HG03521 (cell line): ENCODE measurements around the gene CDH4.

Experiments
- ATAC-seq: cut with Tn5 transposase; IDR thresholded peaks from one replicate; pipeline ENCODE4 v1.9.1; 2021; ENCODE audit warnings: mild to moderate bottlenecking, moderate library complexity; ENCODE audit not compliant: unreplicated experiment

Gene CDH4

DNA sequence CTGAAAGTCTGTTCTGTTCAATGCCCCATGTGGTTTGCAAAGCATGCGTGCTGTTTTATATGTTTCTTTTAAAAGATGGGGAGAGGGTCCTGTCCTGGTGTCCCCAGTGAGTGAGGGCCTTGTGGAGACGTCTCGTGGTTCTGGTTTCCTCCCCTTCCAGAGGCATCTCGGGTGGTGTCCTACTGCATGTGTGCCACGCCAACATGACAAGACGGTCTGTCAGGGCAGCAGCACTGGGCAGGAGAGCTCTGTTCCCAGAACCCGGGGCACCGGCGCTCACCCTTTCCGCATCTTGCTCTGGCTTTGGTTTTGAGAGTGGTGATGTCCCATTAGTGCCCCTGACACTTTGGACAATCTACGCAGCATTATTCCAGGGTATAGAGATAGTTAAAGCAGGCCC lies 275.6 kb downstream of the CDH4 start:
- ATAC-seq: no peak

DNA sequence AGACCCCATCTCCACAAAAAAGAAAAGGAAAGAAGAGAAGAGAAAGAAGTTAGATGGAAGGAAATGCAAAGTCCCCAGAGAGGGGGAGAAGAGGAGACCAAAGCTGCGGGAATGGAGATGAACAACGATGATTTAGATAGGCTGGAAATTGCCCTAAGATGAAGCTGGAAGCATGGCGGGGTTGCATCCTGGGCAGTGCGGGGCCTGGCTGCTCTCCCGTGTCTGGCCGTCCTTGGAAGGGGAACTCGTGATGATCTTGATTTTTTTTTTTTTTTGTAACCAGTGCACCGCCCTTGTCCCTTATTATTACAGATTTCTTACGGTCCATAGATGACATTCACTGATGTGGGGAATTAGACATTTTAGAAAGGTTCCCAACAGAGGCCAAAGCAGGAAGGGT lies 276.5 kb downstream of the CDH4 start:
- no peak for ATAC-seq

DNA sequence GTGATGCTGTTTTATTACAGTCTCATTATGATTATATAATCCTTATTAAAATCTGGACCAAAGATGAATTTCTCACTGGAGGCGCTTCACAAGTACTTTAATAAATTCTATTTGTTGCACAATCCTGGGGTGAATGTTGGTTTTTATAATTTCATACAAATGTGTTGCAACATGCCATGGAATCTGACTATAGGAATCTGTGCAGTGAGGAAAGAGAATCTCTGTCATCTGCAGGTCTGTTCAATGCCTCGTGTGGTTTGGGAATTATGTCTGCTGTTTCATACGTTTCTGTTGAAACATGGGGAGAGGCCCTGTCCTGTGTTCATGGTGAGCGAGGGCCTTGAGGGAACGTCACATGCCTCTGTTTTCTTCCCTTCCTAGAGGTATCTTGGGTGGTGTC lies 277.3 kb downstream of the CDH4 start:
- no peak for ATAC-seq

DNA sequence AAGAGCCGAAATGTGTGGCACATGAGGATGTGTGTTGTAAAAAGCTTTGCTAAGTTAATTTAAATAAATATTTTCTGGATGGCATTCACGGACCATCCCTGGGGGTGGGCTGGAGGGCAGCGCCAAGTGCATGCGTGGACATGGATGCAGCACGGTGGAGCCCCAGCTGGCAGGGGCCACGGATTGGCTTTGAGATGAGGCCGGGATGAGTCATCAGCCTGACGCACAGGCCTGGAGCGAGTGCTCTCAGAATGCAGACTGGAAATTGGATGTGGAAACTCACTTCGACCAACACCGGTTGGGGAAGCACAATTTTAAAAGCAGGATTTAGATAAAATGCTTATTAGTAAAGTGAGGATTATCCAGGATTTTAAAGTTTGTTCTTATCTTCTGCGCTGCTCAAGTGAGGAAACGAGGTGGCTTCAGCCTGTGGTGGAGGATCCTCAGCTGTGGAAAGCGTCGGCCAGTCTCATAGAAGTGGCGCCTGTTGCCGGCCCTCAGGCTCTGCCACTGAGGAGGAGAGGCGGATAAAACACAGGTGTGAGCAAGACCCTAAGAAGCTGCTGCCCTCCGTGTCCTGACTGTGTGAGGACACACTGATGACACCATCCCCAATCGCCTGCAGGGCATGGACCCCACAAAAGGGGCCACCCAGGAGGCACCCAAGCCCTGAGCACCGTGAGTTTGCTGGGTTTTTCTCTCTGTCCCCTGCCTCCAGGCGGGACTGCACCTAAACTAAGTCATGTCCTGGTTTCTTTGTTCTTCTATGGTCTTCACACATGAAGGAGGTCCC lies 279.7 kb downstream of the CDH4 start:
- no peak for ATAC-seq

DNA sequence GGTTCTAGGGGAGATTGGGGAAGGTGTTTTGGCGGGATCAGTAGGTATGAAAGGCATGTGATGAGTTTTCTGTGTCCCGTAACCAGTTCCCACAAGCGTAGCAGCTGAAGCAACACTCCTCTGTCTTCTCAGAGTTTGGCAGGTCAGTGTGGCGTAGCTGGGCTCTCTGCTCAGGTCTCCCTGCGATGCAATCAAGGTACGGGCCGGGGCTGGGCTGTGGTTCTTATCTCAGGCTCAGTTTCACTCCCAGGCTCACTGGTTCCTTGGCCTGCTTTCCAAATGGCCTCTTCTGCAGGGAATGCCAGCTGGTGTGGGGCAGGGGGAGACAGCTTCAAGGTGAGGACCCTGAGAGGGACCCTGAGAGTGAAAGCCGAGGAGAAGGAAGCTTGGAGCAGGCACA lies 280.7 kb downstream of the CDH4 start:
- no peak for ATAC-seq

DNA sequence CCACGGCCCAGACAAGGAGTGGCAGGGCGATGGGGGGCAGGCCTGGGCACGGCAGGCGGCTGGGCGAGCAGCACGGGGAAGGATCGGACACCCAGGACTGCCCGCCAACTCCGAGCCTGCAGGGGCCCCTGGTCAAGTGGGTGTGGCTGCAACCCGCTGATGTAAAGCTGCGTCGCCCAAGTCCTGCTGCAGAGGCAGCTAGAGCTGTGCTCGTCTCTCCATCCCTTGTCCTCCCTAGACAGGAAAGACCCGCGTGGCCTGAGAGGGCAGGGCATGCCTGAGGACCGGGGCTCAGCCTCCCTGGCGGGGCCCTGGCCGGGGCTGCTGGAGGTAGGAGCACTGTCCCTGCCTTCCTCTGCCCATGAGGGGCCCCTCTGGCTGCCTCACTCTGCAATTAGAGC lies 281.2 kb downstream of the CDH4 start:
- no peak for ATAC-seq

DNA sequence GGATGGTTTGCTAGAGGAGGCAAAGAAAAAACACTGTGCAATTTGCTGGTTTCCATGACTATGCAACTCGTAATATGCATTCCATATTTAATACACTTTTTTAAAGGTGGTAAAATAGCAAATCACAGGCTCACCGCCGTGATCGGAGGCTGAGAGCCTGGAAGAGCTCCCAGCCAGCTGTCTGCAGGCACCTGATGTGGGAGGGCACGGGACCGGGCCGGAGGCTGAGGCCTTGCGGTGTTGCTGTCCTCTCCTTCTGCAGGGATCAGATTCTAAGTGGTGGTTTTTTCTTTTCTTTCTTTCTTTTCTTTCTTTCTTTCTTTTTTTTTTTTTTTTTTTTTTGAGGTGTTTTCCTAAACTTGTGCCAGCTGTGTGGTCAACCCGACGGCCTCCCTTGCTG lies 282.3 kb downstream of the CDH4 start:
- ATAC-seq: no peak

DNA sequence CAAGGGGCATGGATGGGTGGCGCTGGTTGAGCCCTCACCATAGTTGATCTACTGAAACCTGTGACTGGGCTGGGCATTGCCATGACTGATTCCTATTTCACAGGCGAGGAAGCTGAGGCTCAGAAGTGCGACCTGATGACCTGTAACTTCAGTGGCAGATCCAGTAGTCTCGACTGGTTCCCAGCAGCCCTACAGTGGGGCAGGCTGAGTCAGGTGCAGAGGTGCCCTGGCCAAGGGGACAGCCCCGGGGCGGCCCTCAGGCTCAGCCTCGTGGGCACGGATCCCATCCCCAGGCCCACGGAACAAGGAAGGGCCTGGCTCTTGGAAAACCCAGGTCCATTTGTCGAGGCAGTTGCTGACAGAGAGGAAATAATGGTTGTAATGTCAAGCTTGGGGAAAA lies 283.0 kb downstream of the CDH4 start:
- no peak for ATAC-seq

DNA sequence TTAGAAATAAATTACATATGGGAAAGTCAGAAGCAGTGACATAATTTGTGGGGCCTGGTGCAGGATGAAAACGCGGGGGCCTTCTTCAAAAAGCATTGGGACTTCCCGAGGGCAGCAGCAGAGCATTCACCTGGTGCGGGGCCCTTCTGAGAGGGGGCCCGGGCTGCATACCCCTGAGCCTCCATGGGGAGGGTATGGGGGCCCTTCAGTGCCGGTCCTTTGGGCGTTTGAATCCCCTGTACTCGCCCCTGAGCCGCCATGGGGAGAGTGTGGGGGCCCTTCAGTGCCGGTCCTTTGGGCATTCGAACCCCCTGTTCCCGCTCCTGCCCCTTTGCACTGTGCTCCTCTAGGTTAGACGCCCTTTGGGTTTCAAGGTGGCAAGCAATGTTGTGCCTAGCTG lies 283.5 kb downstream of the CDH4 start:
- no peak for ATAC-seq

DNA sequence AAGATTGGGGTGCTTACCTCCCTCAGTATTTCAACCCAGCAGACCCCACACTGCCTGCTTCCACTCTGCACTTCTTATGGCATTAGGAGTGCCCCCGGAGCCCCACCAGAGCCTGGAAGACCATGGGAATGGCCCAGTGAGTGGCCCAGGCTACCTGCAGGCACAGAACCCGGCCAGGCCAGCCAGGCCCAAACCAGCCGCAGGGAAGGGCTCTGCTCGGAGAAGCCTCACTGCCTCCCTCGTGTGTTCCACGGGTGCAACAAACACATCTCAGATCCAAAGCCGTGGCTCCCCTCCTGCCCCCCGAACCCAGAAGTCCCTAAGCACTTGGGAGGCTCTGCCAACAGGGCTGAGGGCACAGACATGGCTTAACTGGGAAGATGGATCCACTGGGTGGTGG lies 283.9 kb downstream of the CDH4 start:
- ATAC-seq: no peak

DNA sequence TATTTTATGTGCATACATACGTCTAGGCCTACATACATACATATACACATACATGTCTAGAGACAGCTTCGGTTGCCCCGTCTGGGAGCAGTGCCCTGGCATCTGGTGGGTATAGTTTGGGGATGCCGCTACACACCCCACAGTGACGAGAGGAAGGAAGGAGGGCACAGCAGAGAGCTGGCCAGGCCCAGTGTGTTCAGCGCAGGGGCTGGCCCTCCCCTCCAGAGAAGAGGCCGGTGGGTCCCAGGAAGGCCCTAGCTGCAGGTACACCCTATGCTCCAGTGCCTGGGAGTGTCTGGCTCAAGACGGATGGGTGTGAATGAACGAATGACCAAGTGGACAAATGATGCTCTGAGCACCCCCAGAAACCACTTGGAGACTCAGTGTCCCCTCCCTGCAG lies 284.6 kb downstream of the CDH4 start:
- no peak for ATAC-seq

DNA sequence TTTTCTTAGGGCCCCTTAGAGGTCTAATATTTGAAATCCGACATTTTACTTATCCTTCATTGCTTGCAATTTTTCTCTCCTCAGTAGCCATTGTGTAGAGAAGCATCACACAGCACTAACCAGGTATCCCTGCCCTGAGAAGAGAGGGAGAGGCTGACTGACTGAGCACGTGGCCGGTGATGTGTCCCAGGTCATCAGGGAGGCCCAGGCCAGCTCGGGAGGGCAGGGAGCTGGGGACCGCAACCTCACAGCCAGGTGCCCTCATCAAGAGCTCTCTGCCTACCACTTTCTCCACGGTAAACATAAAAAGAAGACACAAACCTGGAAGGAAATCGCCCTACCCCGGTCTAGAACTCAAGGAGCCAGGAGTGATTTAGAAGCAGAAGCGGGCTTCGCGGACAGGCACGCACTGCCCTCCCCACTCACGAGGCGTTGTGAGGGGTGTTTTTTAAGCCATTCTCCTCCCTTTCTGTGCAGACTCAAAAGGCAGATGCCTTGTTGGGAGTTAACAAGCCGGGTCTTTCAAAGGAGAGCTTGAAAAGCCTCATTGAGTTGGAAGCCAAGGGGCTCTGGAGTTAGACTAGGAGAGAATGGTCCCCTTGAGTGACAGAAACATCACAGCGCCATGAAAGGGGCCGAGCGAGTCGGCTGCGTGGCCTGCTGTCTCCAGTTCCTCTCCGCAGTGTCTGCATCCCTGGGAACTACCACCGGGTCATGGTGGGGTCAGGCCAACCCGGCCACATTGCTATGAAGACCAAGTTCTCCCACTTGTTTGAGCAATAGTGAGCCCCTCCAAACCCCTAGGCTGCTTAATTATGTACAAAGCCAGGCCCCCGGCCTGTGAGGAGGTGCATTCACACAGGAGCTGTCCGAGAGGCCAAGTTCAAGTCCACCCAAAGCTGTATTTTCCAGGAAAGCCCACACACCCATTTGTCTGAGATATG lies 285.4 kb downstream of the CDH4 start:
- ATAC-seq: no peak

DNA sequence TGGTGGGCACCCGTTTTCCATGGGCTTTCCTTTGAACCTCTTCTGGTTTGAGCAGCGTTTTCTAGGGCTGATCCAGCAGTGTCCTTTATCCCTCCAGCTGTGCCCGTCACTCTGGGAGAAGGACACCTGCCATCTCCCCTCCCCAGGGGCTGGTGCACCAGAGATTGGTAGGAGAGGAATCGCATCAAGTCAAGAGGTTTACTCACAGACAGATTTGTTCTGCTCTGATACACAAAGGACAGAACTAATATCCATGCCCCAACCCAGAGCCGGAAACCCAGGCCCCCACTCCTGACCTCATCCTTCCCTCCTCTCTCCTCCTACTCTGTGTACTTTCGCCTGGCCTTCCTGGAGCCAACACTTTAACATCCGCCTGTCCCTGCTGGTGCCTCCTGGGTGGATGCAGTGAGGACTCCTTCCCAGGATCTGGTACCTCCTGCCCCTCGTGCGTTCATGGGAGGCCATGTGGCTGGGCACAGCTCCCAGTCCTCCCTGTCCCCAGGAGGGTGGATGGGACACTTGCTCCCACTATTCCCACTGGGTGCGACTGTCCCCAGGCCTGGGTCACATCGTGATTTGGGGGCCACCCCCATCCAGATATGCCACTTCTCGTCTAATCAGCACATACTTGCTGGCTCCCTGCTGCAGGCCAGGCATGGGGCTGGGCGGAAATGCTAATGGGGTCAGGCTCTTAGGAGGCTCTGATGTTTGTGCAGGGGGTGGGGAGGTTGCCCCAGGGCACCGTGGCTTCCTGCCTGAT lies 286.3 kb downstream of the CDH4 start:
- ATAC-seq: no peak

DNA sequence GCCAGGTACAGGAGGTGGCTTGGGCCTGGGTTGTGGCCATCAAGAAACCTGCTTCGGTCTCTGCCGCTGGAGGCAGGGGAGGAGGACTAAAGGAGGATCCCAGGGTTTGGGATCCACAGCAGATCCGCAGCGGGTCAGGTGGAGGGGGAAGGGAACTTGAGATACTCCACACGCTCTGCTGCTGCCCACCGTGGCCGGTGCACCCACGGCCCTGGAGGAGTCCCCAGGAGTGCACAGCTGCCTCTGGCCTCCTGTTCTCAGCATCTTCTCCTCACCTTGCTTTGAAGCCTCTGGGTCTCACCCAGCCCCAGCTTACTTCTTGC lies 286.8 kb downstream of the CDH4 start:
- ATAC-seq: no peak

DNA sequence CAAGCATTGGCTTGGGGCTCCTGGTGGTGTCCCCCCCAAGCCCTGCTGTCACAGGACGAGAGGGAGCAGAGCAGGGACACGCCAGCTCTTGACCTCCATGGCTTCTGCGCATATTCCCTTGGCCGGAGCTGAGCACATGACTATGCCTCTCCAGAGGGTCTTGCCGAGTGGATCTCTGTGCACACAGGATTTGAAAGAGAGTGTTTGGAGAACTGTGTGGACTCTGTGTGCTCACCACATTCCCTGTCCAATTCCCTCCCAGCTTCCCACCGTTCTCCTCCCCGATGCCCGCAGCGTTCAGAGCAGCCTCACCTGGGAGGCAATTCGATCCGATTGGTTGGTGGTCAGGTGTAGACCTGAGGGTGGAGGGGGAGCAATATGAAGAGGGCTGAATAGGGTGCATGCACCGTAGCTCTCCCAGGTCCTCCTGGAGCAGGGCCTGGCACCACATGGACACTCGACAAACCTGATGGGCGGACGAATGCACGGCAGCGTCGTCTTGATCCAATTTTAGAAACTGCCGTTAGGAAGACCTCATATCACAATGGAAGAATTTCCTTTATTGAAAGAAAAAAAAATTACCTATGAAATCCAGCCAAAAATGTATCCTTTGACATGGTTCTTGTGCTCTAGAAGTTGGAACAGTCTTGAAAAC lies 287.8 kb downstream of the CDH4 start:
- no peak for ATAC-seq

DNA sequence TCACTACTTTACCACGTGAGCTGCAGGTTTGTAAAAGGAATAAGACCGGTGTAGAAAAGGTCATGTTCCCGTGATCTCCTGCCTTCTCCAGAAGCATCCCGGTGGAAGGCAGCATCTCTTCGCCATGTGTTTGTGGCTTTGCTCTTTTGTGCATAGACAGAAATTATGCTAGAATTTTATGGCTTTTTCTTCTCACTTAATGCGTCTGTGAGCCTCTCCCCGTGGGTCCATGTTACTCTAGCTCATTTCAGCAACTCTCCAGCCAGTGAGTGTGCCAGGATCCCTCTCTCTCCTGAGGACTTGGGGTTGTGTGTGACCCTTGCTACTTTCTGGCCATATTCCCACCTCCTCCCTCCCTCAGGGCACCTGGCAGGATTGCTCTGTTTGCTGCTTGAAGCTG lies 289.5 kb downstream of the CDH4 start:
- no peak for ATAC-seq

DNA sequence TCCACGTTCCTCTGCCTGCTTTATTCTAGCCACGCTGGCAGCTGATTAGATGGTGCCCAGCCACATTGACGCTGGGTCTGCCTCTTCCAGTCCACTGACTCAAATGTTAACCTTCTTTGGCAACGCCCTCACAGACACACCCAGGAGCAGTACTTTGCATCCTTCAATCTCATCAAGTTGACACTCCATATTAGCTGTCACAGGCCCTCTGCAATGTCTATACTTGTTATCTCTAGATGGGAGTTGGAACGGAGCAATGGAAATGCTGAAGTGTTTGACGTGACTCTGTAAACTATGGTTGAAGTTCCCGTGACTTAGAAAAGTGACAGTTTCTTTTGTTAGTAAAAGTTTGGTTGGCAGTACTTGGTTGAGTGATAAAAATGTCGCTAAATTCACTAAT lies 291.0 kb downstream of the CDH4 start:
- ATAC-seq: no peak

DNA sequence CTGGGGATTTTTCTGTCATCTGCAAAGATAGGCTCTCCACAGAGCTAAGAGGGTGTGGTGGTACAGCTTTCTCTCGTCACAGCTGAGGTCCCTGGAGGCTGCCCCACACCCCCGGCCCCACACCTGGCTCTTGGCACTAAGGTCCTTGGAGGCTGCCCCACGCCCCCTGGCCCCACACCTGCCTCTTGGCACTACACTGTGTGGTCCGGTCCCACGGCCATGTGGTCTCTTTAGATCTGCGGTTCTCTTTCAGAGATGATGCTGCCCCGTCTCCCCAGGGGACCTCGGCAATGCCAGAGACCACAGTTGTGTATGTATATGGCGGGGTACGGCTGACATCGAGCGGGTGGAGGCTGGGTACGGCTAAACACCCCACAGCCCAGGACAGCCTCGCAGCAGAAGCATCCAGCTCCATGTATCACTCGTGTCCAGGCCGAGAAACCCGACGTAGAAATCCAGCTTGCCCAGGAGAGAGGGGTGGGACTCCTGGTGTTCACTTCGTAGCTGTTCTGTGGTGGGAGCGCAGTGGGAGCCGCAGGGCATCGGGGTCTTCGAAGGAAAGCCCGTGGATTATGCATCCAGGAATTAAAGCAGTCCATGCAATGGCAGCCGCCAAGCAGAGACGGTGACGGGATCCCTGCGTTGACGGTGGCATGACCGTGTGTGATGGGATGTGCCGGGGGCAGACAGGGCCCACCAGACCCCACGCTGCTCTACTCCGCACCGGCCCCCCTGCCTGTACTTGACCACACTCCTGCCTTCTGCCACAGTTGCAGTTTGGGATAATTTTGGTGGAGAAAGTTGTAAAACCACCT lies 292.1 kb downstream of the CDH4 start:
- ATAC-seq: no peak

DNA sequence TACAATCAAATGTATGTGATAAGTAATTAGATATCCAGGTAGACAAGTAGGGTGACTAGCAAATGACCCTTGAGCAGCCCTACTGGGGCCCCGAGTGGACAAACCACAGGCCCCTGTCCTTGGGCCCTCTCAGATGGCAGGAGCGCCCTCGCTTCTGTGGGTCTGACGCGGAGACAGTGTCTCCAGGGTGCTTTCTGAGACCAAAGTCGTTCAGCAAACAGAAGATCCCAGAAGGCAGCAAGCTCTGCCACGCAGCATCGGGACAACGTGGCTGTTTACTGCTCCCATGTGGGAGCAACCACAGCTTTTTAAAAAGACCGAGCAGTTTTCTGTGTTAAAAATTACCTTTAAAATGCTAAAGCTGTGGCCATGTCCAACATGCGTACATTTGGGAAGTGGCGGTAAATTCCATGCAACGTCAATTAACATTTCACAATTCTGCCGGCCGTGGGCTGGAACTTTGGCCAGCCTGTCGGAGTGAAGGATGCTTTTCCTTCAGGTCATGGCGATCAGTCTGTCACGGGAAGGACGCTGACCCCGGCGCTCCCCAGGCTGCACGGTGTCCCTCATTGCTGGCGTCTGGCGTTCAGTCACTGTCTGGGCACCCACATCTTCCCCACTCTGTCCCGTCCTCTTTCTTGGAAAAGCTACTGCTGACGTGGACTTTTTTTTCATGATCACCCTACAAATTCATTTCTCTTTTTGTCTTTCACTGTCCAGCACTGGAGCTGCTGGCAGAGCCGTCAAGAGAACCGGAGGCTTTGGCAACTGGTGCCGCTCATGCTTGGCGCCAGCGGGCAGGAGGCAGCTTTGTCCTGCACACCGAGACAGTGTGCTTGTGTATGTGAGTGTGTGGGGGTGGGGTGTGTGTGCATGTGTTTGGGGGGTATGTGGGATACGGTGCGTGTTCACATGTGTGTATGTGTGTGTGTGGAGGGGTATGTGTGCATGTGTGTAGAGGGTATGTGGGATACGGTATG lies 293.1 kb downstream of the CDH4 start:
- ATAC-seq: no peak
